SU-DHL-6 (cell line): Measurements from ENCODE around the gene SLC38A10.

ENCODE experiments used
- CTCF ChIP-seq: fragments of 200-600 bp; sonication (generic); IDR thresholded peaks from one replicate; pipeline ENCODE4 v1.5.1; 2017; ENCODE audit warnings: antibody characterized with exemption, mild to moderate bottlenecking, low read length, moderate library complexity; ENCODE audit not compliant: insufficient read depth, poor library complexity, severe bottlenecking
- EZH2phosphoT487 ChIP-seq: fragments of 200-600 bp; sonication (generic), shearing (Covaris generic); conservative IDR thresholded peaks from 2 replicates; pipeline ENCODE4 v1.6.1; 2018; ENCODE audit warnings: mild to moderate bottlenecking, antibody characterized with exemption, low read length, moderate library complexity, mixed read lengths

DNA sequence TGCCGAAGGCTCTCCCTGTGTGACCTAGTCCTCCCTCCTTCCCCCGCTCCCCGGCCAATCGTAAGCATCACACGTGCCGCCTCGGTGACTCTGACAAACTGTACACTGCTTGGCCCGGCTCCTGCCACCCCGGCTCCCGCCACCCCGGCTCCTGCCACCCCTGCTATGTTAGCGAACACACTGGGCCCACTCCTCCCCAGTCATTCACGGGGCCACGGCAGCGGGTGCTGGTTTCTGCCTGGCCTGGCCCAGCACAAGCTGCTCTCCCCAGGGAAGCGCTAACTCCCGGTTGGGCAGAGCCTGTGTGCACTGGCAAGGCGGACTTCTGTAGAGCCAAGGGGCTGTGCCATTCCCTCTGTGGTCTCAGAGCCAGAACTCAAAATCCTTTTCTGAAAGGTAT, 34.0 kb downstream of the SLC38A10 start:
- TF ChIP-seq CTCF (no peak), EZH2phosphoT487 (no peak)
